NCI-H345 (cell line): ENCODE measurements around the gene DDX19B.
"Not testable (repeated sequence)": the region's sequence is repeated elsewhere in the genome, so short reads cannot be mapped to it uniquely, and the experiment has no call there.

Experiments
- DNase-seq: peaks from one replicate; lab custom pipeline; 2025; lab: John Stamatoyannopoulos, UW

The DDX19B gene

GRCh38 chr16:70287304-70287971 lies 11.5 kb upstream of the DDX19B start:
- not testable (repeated sequence) for DNase-seq

DNA sequence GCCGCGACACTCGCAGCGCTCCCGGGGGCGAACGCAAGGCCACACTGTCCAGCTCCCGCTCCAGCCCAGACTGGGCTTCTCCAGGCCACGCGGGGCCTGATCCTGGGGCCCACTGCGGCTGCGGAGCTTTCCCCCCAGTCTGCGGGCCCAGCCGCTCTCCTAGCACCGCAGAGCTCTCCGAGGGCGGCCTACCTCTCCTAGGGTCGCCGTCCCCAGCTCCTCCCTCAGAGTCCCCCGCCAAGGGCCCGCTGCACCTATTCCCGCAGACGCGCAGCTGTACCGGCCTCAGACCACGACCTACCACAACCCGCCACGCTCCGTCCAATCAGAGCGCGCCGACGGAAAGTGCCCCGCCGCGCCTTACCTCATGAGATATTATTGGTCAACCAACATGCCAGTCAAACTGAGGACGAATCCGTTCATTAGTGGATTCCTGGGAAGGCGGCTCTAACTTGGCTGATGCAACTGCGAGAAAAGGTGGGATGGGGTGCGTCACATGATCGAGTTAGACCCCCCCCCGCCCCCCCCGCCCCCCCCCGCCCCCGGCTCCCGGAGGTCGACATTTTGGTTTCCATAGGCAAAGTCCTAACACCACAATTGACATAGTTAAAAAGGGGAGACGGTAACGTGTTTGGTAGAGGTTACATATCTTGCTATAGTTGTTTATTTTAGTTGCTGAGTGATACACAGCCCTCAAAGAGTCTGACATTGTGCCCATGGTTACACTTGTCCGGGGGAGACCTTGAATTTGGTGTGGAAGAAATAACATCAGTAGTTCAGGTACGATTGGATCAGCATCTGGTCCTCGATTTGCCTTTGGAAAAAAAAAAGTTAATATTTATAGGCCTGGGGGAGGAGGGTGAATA lies 9.5 kb upstream of the DDX19B start, which contains the start of gene AARS1:
Gene AARS1, minus strand, starts transcription at position 278 of the 866 bp plus-strand sequence. CDS start 6,743 bp downstream, outside the sequence.
- DNase-seq: peak; percentile 99

GRCh38 chr16:70290949-70291519 lies 8.0 kb upstream of the DDX19B start:
- DNase-seq: no peak

GRCh38 chr16:70292148-70292547 lies 6.8 kb upstream of the DDX19B start:
- not testable (repeated sequence) for DNase-seq

- no peak for DNase-seq
These were observed 4.5 kb upstream of the DDX19B start for GRCh38 chr16:70294385-70295025.

DNA sequence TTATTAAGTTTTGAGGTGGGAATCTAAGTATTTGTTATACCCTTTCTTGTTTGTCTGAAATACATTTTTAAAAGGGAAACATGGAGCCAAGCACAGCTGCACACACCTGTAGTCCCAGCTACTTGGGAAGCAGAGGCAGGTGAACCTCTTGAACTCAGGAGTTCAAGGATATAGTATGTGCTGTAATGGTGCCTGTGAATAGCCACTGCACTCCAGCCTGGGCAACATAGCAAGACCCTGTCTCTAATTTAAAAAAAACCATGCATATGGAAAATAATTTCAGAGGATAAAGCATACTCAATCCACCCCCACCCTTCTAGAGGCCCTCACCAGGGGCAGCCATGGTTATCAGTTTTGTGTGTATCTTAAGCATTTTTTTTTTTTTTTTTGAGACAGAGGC lies 3.4 kb upstream of the DDX19B start:
- no peak for DNase-seq

DNA sequence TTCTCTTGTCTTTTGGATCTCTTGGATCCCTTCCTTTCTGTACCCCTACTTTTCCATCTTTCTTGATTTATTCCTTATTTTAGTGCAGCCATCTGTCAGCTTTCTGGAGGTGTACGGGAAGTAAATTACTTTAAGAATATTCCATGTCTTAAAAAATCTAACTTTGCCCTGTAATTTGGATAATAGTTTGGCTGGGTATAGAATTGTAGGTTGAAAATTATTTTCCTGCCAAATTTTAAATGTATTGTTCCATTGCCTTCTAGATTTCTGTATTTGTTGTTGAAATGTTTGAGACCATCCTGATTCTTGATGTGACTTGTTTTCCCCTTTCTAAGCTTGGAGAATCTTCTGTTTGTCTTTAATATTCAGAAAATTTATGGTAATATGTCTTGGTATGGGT lies 2.1 kb downstream of the DDX19B start:
- no peak for DNase-seq

GRCh38 chr16:70302745-70303144 lies 3.8 kb downstream of the DDX19B start:
- no peak for DNase-seq

GRCh38 chr16:70304892-70305448 lies 6.0 kb downstream of the DDX19B start:
- no peak for DNase-seq

GRCh38 chr16:70306880-70307279 lies 7.9 kb downstream of the DDX19B start:
- DNase-seq: no peak

GRCh38 chr16:70307726-70308125 lies 8.7 kb downstream of the DDX19B start:
- not testable (repeated sequence) for DNase-seq

GRCh38 chr16:70320121-70320520 lies 21.1 kb downstream of the DDX19B start:
- DNase-seq: no peak

- no peak for DNase-seq
These were observed 26.2 kb downstream of the DDX19B start for GRCh38 chr16:70324998-70325747.

DNA sequence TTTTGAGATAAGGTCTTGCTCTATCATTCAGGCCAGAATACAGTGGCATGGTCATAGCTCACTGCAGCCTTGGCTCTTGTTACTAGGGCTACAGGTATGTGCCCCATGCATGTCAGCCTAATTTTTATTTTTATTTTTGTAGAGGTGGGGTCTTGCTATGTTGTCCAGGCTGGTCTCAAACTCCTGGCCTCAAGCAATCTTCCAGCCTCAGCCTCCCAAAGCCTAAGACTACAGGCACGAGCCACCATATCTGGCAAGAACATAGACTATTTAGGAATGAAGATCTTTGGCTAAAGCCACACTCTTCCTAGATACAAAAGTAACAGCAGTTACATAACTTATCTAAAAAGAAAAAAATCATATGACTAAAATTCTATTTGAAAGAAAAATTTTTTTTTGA lies 32.1 kb downstream of the DDX19B start:
- DNase-seq: no peak

DNA sequence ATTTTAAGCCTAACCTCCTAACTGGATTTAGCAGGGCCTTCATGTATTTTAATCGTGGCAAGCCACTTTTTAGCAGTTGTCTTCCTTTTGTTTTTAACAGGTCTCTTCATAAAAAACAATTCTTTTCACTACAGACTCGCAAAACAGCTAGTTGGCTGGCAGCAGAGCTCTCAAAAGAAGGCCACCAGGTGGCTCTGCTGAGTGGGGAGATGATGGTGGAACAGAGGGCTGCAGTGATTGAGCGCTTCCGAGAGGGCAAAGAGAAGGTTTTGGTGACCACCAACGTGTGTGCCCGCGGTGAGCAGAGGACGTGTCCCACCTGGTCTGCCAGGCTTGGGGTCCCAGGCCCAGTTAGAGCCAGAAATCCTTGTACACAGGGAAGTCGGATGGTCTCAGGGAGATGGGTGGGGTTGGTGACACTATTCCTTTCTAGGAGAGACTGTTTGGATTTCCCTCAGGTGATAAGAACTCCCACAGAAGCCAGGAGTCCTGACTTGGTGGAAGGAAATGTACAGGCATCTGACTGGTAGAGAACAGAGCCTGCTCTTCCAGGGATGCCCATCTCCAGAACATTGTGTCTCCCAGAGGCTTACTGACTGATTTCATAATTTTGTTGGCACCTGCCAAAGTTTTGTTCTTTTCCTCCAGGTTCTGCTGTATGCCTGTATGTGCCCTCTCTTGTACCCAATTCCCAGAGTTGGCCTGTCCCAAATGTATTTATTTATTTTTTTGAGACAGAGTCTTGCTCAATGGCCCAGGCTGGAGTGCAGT lies 32.8 kb downstream of the DDX19B start:
- no peak for DNase-seq

DNA sequence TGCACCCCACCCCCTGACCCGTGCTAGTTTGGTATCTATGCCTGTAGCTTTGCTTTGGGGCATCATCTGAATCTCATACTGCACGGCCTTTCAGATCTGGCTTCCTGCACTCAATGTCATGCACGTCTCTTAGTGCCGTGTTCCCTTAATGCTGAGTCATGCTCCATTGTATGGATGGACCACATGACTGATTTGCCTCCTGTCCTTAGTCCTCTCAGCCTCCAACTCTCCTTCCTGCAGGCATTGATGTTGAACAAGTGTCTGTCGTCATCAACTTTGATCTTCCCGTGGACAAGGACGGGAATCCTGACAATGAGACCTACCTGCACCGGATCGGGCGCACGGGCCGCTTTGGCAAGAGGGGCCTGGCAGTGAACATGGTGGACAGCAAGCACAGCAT lies 33.7 kb downstream of the DDX19B start:
- DNase-seq: not testable (repeated sequence)

DNA sequence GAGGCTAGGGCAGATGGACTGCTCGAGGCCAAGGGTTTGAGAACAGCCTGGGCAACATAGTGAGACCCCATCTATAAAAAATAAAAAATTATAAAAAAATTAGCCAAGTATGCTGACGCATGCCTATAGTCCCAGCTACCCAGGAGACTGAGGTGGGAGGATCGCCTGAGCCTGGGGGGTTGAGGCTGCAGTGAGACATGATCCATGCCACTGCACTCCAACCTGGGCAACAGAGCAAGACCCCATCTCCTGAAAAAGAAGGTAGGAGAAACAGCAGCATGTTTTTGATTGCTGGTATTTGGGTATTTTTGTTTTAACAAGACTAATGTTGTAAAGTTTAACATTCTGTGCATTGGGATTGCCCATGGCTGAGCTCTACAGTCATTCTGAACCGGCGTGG lies 38.8 kb downstream of the DDX19B start:
- no peak for DNase-seq

DNA sequence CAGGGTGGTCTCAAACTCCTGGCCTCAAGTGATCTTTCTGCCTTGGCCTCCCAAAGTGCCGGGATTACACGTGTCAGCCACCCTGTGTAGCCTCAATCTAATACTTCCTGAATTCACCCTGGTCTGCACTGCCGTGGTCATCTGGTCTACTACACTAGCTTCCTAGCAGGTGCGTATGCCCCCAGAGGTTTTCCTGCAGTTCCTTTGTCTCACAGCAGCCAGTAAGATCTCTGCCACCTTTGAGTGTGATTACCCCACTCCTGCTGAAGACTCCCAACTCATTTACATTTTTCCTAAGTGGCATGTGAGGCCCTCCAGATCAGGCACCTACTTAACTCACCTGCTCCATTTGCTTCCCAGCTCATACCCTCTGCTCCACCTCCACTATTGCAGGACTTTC lies 42.6 kb downstream of the DDX19B start:
- DNase-seq: no peak

- no peak for DNase-seq
These were observed 43.0 kb downstream of the DDX19B start for GRCh38 chr16:70342016-70342415.

- no peak for DNase-seq
These were observed 46.9 kb downstream of the DDX19B start for GRCh38 chr16:70345840-70346239.

DNA sequence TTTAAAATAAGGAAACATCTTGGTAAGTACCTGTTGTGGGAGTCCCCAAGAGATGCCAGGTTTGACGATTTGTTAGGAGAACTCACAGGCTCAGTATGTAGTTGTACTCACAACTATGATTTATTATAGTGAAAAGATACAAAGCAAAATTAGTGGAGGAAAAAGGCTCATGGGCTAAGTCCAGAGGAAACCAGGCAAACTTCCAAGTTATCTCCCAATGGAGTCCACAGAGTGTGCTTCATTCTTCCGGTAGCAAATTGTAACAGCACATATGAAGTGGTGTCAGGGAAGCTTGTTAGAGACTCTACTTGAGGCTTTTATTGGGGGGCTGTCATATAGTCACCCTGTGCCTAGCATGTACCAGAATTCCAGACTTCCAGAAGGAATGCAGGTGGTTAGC lies 50.0 kb downstream of the DDX19B start:
- DNase-seq: no peak
